ENCODE measurements around the gene RASL12.

DNA sequence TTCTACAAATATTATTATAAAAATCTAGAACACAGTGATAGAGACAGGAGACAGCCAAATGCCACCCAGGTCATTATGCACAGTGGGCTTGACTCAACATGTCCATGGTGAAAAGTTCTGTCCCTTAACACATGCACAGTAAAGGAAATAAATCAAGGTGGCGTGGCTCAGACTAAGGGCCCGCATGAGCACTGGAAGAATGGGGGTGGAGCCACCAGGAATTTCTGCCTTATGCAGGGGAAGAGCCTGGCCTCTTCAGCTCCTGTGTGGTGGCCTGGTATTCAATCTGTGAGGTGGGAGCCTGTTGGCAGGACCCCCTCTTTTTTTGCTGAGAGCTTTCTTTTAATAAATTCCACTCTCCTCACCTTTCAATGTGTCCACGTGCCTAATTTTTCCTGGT lies 60.9 kb downstream of the RASL12 start:
- TF ChIP-seq, protein P1, sequence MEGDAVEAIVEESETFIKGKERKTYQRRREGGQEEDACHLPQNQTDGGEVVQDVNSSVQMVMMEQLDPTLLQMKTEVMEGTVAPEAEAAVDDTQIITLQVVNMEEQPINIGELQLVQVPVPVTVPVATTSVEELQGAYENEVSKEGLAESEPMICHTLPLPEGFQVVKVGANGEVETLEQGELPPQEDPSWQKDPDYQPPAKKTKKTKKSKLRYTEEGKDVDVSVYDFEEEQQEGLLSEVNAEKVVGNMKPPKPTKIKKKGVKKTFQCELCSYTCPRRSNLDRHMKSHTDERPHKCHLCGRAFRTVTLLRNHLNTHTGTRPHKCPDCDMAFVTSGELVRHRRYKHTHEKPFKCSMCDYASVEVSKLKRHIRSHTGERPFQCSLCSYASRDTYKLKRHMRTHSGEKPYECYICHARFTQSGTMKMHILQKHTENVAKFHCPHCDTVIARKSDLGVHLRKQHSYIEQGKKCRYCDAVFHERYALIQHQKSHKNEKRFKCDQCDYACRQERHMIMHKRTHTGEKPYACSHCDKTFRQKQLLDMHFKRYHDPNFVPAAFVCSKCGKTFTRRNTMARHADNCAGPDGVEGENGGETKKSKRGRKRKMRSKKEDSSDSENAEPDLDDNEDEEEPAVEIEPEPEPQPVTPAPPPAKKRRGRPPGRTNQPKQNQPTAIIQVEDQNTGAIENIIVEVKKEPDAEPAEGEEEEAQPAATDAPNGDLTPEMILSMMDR (IDR thresholded peaks at IDR 0.05): no peak
- TF ChIP-seq POLR2A (IDR thresholded peaks at IDR 0.05): no peak

Measured in esophagus squamous epithelium (tissue), 4 donors.